ENCODE results near the gene CFAP299.
"Not testable (repeated sequence)": the region's sequence is repeated elsewhere in the genome, so short reads cannot be mapped to it uniquely, and the experiment has no call there.

CFAP299 gene

DNA sequence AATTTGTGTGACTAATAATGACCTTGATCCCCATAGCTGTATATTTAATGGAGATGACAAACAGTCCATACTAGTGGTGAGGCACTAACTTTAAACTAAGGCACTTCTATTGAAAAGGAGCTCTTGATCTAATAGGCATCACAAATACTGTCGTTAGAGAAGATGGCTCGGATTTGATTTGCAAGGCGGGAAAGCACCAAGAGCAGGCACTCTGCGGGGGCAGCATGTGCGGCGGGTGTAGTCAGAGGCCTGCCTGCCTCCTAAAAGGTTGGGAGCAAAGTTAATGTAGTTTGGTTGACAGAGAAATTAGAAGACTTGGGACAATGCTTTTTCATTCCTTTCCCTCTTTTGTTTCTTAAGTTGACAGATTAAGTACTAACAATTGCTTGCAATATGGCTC lies 278.8 kb downstream of the CFAP299 start:
- DNase-seq: no peak

DNA sequence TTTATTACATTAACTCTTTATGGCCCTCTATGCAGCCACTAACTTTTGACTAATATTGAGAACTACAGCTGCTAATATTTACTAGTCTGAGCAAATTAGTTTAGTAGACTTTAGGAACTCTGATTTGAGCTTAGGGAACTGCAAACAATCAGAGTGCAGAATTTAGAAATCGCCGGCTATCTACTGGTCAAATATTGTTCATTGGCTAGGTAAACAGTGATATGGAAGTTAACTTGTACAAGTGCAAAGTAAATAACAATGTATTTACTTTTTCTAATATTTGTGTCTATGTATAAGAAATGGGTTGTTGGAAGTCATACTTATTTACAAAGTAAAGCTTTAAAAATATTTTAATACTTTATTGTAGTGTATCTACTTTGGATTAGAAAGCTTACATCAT lies 279.6 kb downstream of the CFAP299 start:
- DNase-seq: no peak

DNA sequence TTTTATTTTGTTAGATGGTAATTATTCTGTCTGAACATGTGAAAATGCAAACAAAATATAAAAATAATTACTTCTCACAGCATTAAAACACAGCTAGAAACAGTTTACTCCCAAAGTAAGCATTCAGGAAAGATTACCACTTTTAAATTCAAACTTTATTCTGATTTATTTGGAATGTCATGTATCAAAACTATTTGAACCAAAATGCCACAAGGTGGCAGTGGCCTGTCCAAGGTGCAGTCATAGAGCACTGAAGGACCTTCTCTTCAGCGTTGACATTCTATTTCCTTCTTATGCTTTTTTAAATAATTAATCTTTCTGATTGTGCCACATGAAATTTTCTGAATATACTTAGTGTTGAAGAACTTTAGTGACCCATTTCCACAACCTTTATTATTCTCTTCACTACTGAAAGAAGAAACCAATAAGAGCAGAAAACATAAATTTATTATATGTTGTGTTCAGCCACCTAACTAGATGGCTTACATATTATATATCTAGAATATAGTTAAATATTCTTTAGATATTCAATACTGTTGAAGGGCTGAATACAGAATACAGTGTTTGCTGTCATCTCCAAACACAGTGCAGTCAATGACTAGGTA lies 283.6 kb downstream of the CFAP299 start:
- DNase-seq: peak; percentile 2

DNA sequence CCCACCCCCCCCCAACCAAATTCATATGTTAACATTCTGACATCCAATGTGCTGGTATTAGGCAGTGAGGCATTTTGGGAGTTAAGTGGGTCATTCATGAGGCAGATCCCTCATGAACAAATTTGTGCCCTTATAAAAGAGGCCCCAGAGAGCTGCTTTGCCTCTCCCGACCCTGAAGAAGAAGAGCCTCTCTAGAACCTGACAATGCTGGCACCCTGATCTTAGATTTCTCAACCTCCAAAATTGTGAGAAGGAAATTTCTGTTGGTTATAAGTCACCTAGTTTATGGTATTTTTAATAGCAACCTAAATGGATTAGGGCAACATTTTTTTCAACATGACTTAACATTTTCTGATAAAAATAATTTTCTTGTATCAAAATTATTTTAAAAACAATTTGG lies 296.3 kb downstream of the CFAP299 start:
- DNase-seq: no peak

DNA sequence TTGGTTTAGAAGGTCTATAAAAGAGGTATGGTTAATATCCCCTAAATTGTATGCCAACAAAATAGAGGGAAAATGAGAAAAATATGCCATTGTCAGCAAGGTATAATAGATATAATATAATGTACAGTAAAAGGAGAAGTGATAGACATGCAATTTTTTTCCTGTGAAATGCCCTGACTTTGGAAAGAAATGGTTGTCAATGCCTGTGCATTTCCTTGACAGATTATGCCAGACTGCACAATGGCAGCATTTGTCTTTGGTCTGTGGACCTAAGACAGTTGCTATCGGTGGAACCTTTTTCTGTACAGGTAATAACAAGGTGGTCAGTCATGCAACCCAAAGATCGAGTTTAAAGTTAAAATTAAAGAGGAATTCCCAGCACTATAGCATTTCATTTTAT lies 301.7 kb downstream of the CFAP299 start:
- no peak for DNase-seq

DNA sequence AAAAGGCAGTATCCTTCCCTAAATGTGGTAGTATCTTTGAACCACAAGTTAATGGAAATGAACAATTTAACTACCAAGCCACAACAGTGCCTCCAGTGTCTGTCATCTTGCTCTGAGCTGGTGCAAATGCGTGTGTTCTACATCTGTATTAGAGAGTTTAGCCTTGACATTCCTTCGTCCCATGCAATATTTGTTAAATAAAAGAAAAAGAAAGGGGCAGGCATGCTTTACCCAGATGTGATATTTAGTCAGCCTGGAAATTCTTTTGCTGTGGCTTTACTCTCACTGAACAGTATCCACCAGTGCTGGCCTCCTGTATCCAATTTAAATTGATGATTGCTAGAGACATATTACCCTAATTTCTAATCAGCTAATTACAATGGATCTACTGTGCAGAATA lies 310.5 kb downstream of the CFAP299 start:
- DNase-seq: no peak

DNA sequence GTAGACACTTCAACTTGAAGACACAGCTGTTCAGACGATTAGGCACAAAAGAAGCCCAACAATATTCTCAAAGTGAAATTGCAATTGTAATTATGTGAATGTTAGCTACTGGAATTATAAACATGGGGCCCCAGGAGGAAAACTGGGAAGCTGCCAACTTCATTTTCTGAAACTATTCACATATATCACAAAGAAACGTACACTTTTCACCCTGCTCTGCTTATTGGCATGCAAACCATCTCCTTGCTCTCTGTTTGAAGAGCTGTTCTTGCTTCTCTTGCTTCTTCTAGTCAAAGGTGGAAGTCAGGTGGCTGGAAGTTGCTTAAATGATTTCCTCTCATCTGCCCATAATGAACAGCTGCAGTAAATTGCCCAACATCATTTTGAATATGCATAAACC lies 320.1 kb downstream of the CFAP299 start:
- DNase-seq: no peak

DNA sequence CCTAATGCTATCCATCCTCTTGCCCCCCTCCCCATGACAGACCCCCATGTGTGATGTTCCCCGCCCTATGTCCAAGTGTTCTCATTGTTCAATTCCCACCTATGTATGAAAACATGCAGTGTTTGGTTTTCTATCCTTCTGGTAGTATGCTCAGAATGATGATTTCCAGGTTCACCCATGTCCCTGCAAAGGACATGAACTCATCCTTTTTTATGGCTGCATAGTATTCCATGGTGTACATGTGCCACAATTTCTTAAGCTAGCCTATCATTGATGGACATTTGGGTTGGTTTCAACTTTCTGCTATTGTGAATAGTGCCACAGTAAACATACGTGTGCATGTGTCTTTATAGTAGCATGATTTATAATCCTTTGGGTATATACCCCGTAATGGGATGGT lies 334.6 kb downstream of the CFAP299 start:
- DNase-seq: not testable (repeated sequence)

DNA sequence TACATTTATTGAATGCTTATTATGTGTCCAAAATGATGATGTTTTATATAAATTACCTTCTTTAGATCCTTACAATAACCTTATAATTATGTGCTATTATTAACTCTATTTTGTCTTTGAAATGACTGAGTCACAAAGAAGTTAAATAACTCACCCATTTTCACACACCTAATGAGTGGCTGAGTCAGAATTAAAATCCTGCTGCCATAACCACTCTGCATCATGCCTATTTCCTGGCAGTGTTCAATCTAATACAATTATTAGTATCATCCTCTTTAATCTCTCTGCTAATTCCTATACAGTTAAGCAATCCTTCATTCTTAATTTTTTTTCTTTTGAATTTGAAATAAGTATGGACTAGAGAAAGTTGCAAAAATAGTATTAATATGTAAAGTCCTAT lies 342.9 kb downstream of the CFAP299 start:
- no peak for DNase-seq

DNA sequence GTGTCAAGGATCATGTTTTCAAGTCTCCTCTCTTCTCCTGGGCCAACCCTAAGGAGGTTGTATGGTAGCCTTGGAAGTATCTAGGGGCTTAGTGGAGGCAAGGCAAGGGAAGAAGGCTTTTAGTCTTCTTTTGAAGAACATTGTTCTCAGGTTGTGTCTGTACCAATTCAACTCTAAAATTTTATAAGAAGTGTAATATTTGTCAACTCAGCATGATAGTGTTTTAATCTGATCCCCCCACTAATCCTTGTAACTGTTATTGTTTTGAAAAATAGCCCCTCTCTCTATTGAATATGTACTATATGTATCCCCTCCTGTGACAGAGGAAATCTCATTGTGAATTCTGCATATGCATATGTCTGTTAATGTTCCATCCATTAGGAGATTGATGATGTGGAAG lies 345.4 kb downstream of the CFAP299 start:
- no peak for DNase-seq

DNA sequence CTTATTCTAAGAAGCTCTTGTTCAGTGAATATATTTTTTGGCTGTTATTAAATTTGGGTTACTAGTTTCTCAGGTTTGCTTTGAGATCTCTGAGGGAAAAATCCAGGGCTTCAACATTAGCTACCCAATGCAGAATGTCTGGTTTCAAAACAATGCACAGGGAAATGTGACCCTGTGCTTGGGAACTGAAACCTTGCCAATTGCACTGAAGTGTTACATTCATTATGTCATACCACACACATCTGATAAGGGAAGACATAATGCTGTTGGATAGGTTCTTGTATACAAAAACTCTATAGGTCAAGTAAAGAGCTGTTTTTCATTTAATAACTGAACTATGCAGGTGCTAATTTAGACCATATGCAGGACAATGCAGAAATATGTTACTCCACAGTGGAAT lies 349.7 kb downstream of the CFAP299 start:
- no peak for DNase-seq

DNA sequence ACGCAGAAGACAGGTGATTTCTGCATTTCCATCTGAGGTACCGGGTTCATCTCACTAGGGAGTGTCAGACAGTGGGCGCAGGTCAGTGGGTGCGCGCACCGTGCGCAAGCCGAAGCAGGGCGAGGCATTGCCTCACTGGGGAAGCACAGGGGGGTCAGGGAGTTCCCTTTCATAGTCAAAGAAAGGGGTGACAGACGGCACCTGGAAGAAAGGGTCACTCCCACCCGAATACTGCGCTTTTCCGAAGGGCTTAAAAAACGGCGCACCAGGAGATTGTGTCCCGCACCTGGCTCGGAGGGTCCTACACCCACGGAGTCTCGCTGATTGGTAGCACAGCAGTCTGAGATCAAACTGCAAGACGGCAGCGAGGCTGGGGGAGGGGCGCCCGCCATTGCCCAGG lies 352.2 kb downstream of the CFAP299 start:
- not testable (repeated sequence) for DNase-seq

DNA sequence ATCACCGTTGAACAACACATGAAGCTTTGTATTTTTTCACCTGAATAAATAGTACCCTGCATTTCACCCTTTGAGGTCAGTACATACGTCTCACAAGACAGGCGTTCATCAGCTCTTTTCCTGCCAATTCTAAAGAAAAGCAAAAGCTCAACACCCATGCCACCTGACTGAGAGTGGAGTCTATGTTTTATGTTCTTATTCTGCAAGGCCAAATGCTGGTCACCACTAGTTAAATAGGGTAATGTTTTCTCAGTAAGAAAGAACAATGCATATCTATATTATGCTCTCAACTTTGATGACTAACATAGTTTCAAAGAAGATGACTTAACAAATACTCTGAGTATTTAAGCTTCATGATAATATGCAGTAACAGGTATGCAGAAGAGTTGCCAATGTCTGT lies 358.6 kb downstream of the CFAP299 start:
- no peak for DNase-seq

DNA sequence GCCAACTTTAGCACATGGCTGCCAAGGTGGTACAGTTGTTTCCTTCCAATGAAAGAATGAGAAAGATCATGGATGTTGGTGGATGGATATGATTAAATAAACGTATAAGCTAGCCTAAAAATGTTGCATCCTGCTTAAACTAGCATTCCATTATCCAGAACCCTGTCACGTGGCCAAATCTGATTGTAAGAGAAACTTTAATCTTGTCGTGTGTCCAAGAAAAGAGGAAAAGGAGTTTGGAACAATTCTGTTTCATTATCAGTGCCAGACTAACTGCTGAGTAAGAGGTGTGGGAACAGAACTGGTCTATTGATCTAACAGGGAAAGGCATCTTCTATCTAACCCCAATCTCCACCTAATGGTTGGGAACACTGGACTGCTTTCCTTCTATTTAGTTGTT lies 369.8 kb downstream of the CFAP299 start:
- peak; percentile 1 for DNase-seq

DNA sequence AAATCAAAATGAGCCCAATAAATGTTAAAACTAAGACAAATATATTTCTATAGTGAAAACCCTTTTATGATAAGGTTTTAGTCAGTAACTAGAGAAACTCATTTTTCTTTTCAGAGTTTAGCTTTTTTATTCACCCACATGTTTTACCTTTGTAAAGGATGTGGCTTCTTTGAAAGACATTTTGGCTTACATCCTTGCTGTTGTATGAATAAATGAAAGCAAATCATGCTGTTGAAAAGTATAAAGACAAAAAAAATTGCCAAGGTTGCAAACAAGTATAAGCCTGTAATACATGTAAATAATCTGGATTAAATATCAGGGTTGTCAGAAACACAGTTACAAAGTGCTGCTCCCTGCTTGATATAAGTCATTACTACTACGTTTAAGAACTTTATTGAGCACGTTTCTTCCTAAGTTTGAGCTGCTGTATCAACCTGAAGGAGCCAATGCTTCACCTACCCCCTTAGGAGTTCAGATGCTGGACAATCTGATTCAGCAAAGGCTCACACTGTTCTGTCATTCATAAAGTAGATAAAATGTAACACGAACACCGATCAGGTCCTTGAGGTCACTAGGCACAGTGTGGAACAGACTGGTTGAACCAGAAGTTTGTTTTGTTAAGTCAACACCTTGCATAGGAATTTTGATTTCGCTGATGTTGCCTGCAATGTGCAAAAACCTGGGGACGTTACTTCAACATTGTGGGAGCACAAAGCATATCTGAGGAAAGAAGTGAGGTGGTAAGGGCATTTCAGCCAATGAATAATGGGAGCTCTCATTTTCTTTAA lies 373.7 kb downstream of the CFAP299 start:
- no peak for DNase-seq

DNA sequence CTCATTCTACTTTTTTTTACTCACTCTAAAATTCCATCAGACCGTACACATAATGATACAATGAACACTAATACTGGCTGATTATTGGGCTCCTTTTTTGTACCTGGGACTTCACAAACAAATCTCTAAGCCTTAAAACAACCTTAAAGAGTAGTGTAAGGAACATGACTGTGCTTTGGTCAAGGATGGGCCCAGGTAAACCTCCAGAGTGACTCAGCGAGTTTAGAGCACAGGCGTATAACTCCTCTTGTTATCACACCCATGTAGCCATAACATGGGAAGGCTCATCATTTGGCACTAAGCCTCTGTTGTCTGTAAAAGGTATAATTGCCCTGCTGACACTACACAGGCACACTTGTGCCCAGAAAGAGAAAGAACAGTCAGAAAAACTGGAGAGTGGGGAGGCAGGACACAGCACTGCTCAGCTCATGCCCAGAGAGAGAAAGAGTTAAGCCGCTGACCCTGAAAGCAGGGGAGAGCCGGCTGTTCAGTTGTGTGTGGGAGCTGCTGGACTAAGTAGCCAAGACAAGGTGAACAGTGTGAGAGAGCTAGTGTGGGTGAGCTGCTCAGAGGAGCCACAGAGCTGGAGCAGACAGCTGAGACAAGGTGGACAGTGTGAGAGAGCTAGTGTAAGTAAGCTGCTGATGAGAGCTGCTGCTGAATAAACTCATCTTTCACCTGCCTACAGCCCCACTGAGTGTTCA lies 375.4 kb downstream of the CFAP299 start:
- DNase-seq: no peak

DNA sequence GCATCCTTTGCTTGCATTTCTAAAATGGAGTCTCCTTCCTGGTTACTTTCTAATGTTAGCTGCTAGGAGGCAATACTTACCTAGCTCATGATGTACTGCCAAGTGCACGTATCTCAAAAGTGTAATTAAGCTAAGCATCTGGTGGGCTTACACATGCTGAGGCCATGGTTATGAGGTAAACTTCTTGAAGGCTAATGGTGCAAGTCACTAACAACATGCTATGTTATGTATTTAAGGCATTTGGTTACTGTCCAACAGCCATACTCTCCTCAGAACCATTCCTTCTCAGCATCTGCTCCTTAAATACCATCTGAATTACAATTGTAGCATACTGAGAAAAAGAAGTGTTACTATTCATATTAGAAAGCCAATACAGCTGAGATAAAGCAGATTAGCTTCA lies 376.4 kb downstream of the CFAP299 start:
- DNase-seq: no peak

DNA sequence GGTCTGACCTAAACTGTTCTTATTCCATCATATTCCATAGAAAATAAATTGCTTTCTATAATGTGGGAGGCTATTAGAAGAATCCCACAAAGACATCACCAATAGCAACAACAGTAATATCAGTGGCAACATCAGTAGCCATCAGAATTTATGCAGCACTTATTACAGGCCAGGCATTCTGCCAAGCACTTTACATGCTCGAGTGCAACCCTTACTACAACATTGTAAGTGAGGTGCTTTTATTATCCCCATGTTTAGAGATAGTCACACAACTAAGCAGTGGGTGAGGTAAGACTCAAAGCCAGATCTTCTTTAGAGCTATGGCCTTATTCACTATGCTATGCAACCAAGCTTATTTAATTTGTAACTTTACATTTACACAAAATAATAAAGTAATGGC lies 377.9 kb downstream of the CFAP299 start:
- DNase-seq: no peak

DNA sequence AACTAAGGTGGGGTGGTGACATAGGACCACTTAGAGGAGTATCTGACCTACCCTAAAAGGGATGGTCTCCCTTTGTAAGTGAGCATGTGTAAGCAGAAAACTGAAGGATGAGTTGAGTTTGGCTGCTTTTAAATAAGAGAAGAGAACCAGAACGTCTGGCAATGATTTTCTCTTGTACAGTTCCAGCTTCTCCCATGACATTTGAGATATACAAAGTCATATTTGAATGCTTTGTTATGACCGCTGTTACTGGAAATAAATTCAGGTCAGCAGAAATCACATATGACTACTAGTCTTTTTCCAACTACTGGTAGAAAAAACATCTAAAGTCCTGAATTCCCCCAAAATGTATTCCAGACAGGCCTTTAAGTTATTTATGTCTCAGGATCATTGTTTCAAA lies 381.7 kb downstream of the CFAP299 start:
- DNase-seq: no peak

DNA sequence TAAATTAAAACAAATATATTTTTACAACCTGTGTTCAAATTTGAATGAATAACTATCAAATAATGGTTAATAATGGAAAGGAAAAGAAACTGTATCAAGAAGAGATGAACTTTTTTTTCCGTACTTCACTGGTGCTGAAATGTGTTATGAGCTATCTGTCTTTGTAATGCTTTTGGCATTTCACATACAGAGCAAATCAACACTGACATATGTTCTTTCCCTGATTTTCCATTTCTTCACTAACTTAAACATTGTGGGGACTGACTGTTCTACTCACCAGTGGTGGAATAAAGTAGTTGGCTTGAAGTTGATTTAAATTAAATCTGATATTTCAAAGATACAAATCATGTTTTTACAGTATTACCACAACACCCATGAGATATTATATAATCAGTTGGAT lies 390.9 kb downstream of the CFAP299 start:
- DNase-seq: no peak

DNA sequence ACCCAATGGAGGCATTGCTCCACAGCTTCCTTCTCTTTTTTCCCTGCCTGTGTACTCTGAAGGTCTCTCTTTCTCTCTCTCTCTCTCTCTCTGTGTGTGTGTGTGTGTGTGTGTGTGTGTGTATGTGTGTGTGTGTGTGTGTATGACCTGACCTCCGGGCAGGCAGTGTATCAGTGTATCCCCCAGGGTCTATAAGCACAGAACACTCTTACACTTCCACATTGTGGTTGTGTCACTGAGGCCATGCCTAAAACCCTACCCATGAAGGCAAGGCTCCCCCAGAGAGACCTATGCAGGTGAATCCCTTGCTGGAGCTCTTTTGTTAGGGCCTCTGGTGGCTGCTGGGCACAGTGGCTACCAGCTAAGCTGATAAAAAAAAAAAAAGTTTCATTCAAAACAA lies 394.6 kb downstream of the CFAP299 start:
- no peak for DNase-seq

DNA sequence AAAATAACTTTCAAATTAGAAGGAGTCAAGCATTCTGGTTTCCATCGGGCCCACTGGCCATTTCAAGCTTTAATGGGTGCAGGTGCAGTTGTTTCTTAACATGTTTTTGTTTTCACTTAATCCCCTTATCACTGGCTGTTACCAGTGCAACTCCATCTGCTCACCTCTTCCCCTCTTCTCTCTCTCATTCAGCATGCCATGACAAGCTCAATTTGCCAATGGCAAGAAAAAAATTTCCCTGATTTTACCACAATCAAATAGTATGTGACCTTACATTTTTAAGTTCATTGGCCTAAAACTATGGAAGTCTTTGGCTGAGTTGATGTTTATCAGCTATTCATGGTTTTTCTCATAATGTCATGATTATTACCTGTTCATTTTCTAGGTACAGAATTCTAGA lies 395.9 kb downstream of the CFAP299 start:
- DNase-seq: no peak

DNA sequence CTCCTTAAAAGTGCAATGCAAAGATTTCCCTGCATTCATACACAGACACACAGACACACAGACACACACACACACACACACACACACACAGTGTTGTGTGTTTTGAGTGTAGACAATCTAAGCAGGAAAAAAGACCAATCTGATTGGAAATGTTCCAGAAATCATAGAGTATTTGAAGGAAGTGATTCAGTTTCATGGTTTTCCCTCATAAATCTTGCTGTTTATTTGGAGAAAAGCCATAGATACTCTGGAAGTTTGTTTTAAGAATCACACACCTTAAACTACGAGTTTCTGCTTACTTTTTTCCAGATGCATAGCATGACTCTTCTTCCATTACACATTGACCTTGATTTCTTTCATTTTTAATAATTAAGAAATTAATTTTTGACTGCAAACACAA lies 396.5 kb downstream of the CFAP299 start:
- peak; percentile 2 for DNase-seq

DNA sequence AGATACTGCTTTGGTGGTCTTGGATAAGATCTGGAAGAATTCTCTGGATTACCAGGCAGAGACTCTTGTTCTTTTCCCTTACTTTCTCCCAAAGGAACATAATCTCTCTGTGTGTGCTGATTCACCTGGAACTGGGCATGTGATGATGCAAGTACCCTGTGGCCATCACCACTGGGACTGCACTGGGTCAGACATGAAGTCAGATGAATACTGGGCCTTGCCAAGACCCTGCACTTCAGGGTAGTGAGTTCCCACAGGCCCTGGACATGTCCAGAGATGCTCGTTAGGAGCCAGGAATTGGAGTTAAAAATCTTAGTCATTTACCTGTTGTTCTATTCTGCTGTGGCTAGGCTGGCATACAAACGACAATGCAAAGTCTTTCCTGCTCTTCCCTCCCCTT lies 404.8 kb downstream of the CFAP299 start:
- no peak for DNase-seq

All from EL (cell line).